Natural killer cell (primary cell): Measurements from ENCODE around the gene USP35. TPM values are rescaled to one million over a fixed set of nuclear protein-coding genes. Genes with fewer than 3 reads are reported as not detected.

Experiments used
- ATAC-seq, 3 donors: fragments of 150-1000 bp in 2 of 3; fragments of 200-7000 bp in 1 of 3; cut with Tn5 transposase; 1 replicate in 1 of 3; 2 replicates in 2 of 3; pipeline ENCODE4 v1.10.0; 2021; ENCODE audit warnings: mild to moderate bottlenecking in 2 of 3, moderate library complexity in 2 of 3
- DNase-seq, 2 donors: peaks; one replicate each; pipeline versions ENCODE4 v3.0.0 to v3.0.0-alpha.2; 2013 to 2021; ENCODE audit warnings: mixed read lengths in 1 of 2
- H3K27ac ChIP-seq: one replicate; pipeline ENCODE4 v1.5.1; 2013; ENCODE audit warnings: mild to moderate bottlenecking, low read length
- H3K27me3 ChIP-seq: one replicate; pipeline ENCODE4 v1.6.1; 2013; ENCODE audit warnings: low read length; ENCODE audit not compliant: control insufficient read depth, insufficient read depth
- H3K36me3 ChIP-seq: one replicate; pipeline ENCODE4 v1.6.1; 2013; ENCODE audit warnings: low read length; ENCODE audit not compliant: control insufficient read depth, insufficient read depth
- H3K4me1 ChIP-seq: one replicate; pipeline ENCODE4 v1.6.1; 2013; ENCODE audit warnings: low read length; ENCODE audit not compliant: control insufficient read depth, insufficient read depth
- H3K4me3 ChIP-seq: one replicate; pipeline ENCODE4 v1.5.1; 2013; ENCODE audit warnings: low read length
- H3K9me3 ChIP-seq: one replicate; pipeline ENCODE4 v1.6.1; 2013; ENCODE audit warnings: low read length; ENCODE audit not compliant: control insufficient read depth, insufficient read depth
- H3K27ac Mint-ChIP-seq, 2 donors: one replicate each; pipeline ENCODE4 v1.8.0; 2022; ENCODE audit warnings: mild to moderate bottlenecking in 2 of 2, mixed read lengths in 2 of 2, moderate library complexity in 1 of 2
- H3K27me3 Mint-ChIP-seq, 2 donors: one replicate each; pipeline ENCODE4 v1.8.0; 2022; ENCODE audit warnings: low read depth in 2 of 2, mixed read lengths in 2 of 2
- H3K36me3 Mint-ChIP-seq: one replicate; pipeline ENCODE4 v1.8.0; 2022; ENCODE audit warnings: mixed read lengths
- H3K4me1 Mint-ChIP-seq, 2 donors: one replicate each; pipeline ENCODE4 v1.8.0; 2022; ENCODE audit warnings: mixed read lengths in 2 of 2
- H3K4me3 Mint-ChIP-seq: one replicate; pipeline ENCODE4 v1.8.0; 2022; ENCODE audit warnings: mild to moderate bottlenecking, moderate library complexity, mixed read lengths
- H3K9me3 Mint-ChIP-seq, 2 donors: one replicate each; pipeline ENCODE4 v1.8.0; 2022; ENCODE audit warnings: mixed read lengths in 2 of 2
- CTCF ChIP-seq: fragments of 200-600 bp; IDR thresholded peaks from one replicate; pipeline ENCODE4 v1.8.0; 2022; ENCODE audit warnings: antibody characterized with exemption
- WGBS: methylation state at CpG from one replicate; pipeline ENCODE4 v1.1.7; 2013; ENCODE audit warnings: missing lambda C conversion rate; ENCODE audit not compliant: insufficient coverage; 5-methylcytosine and 5-hydroxymethylcytosine counted together
- intact Hi-C: fragments of 100-400 bp; cut with micrococcal nuclease; formaldehyde crosslinking; loops from one replicate; pipeline ENCODE4 v1.14.2; 2022
- total RNA-seq, 4 donors: library from RNA; stranded (reverse); fragments of 120-200 nt in 1 of 4; gene quantifications; one replicate each; pipeline versions ENCODE4 v1.2.3 to v1.2.4, GENCODE V29; 2013 to 2022

USP35 gene
- total RNA-seq, 3 donors from 2014 or later (not counting 1 experiment from before 2014, with no cell fraction given), result 6.1 to 8.5 (median 8.1) TPM

- H3K36me3 ChIP-seq, result peaks cover 12% of the 10 kb centered on the region
- ATAC-seq (no peak), DNase-seq (no peak)
- no peaks in the 10 kb centered on the region for H3K27me3 ChIP-seq
- no peak for TF ChIP-seq CTCF
- no peaks in the 10 kb centered on the region for H3K4me1 ChIP-seq
- intact Hi-C loops, result no loop called here
- Mint-ChIP-seq H3K9me3 (no peaks in the 10 kb centered on the region), H3K4me3 (no peak overlapping the region), H3K27ac (no peak overlapping the region), H3K27me3 (no peaks in the 10 kb centered on the region), H3K4me1 (no peaks in the 10 kb centered on the region), H3K36me3 (no peaks in the 10 kb centered on the region)
- 76% methylated on average over 5 of the region's 8 CpGs for WGBS
- H3K9me3 ChIP-seq, result no peaks in the 10 kb centered on the region
- no peak overlapping the region for H3K27ac ChIP-seq
- H3K4me3 ChIP-seq, result no peak overlapping the region
These were observed 25.0 kb downstream of the USP35 start for GRCh38 chr11:78213526-78214330.

GRCh38 chr11:78214331-78215194, 25.8 kb downstream of the USP35 start:
- H3K27ac Mint-ChIP-seq, result no peak overlapping the region
- peaks cover 12% of the 10 kb centered on the region for H3K36me3 ChIP-seq
- no peak for DNase-seq
- no peaks in the 10 kb centered on the region for H3K4me1 Mint-ChIP-seq
- no peak overlapping the region for H3K4me3 Mint-ChIP-seq
- ATAC-seq, result no peak
- H3K9me3 ChIP-seq, result no peaks in the 10 kb centered on the region
- no peaks in the 10 kb centered on the region for H3K36me3 Mint-ChIP-seq
- H3K4me3 ChIP-seq, result no peak overlapping the region
- intact Hi-C loops, result no loop called here
- H3K4me1 ChIP-seq, result no peaks in the 10 kb centered on the region
- TF ChIP-seq CTCF, result no peak
- 82% methylated on average over 7 of the region's 12 CpGs for WGBS
- H3K27me3 Mint-ChIP-seq, result no peaks in the 10 kb centered on the region
- H3K9me3 Mint-ChIP-seq, result no peaks in the 10 kb centered on the region
- no peak overlapping the region for H3K27ac ChIP-seq
- H3K27me3 ChIP-seq, result no peaks in the 10 kb centered on the region

- no peaks in the 10 kb centered on the region for H3K9me3 Mint-ChIP-seq
- Histone ChIP-seq H3K4me3 (no peak overlapping the region), H3K27ac (no peak overlapping the region), H3K36me3 (peaks cover 8% of the 10 kb centered on the region), H3K27me3 (no peaks in the 10 kb centered on the region), H3K4me1 (no peaks in the 10 kb centered on the region), H3K9me3 (no peaks in the 10 kb centered on the region)
- H3K27me3 Mint-ChIP-seq, result no peaks in the 10 kb centered on the region
- H3K4me3 Mint-ChIP-seq, result no peak overlapping the region
- no peak for TF ChIP-seq CTCF
- WGBS, result 98% methylated on average over 2 of the region's 3 CpGs
- H3K27ac Mint-ChIP-seq, result no peak overlapping the region
- no peaks in the 10 kb centered on the region for H3K4me1 Mint-ChIP-seq
- DNase-seq (no peak), ATAC-seq (no peak)
- no peaks in the 10 kb centered on the region for H3K36me3 Mint-ChIP-seq
- intact Hi-C loops, result no loop called here
These were observed 27.3 kb downstream of the USP35 start for GRCh38 chr11:78216021-78216420.
